ENCODE measurements around the gene ZNF346. TPM values are rescaled to one million over a fixed set of nuclear protein-coding genes. Genes with fewer than 3 reads are reported as not detected.

ZNF346 gene
- 12.7 and 13.2 TPM in 2 replicates for total RNA-seq

GRCh38 chr5:177022386-177023302 is at the start of gene ZNF346:
TSS of gene ZNF346 (plus strand) at chr5:177022696. CDS start at chr5:177022739, 43 bp downstream.

GRCh38 chr5:177006265-177006972 is 16.1 kb upstream of the ZNF346 start, which contains the start of gene UIMC1:
TSS of gene UIMC1 (minus strand) at chr5:177006779. CDS start at chr5:176982615, 24,164 bp downstream.

GRCh38 chr5:177086654-177087397 is 64.3 kb downstream of the ZNF346 start, which contains the start of gene FGFR4:
TSS of gene FGFR4 (plus strand) at chr5:177086915. CDS start at chr5:177089603, 2,688 bp downstream.

Other genes starting within 250 kb of the ZNF346 start
- under 0.01 TPM in 1 of 2 replicates, not detected in the other for gene UNC5A, start 212.1 kb upstream of the ZNF346 start, total RNA-seq
- not detected in 2 replicates for gene HK3, start 123.3 kb upstream of the ZNF346 start, total RNA-seq
- gene UIMC1, start 15.9 kb upstream of the ZNF346 start, total RNA-seq, result 33.4 and 51.3 TPM in 2 replicates
- gene FGFR4, start 64.2 kb downstream of the ZNF346 start, total RNA-seq, result 0.56 and 1.9 TPM in 2 replicates
- 39.5 and 41.7 TPM in 2 replicates for gene NSD1, start 111.1 kb downstream of the ZNF346 start, total RNA-seq

All from regular cardiac myocyte (primary cell).